H1 (cell line): ENCODE data around the gene SMYD4. TPM values are rescaled to one million over a fixed set of nuclear protein-coding genes. Genes with fewer than 3 reads are reported as not detected.

Experiments
- CTCF ChIA-PET: fragments of 300-600 bp; sonication (Branson Sonifier 250); formaldehyde crosslinking; loops from one replicate; lab custom pipeline; 2021; ENCODE audit not compliant: partially characterized antibody; lab: Charles Lee
- POLR2A ChIA-PET: fragments of 300-600 bp; sonication (Branson Sonifier 250); formaldehyde crosslinking; loops from one replicate; lab custom pipeline; 2021; ENCODE audit warnings: inconsistent platforms; ENCODE audit not compliant: partially characterized antibody; lab: Charles Lee
- DNase-seq, 2 experiments: peaks; one replicate each; pipeline versions ENCODE4 v3.0.0 to v3.0.0-alpha.2; 2010 to 2022; ENCODE audit warnings: low spot score in 2 of 2, low read depth in 1 of 2, mixed read lengths in 1 of 2
- FAIRE-seq: peaks from 2 replicates; lab custom pipeline; 2011; peaks lifted over from hg19 to GRCh38; lab: Jason Lieb, UNC
- H2AFZ ChIP-seq: 2 replicates; pipeline ENCODE4 v1.8.1; 2012; ENCODE audit warnings: low read length, inconsistent platforms
- H2AK5ac ChIP-seq: 2 replicates; pipeline ENCODE4 v1.6.1; 2013; ENCODE audit warnings: low read depth, low read length
- H2BK120ac ChIP-seq: replicated peaks from 2 replicates; pipeline ENCODE3; 2013; ENCODE audit warnings: low read depth, low read length, inconsistent platforms
- H2BK12ac ChIP-seq: 2 replicates; pipeline ENCODE4 v1.6.1; 2013; ENCODE audit warnings: low read depth, low read length
- H2BK15ac ChIP-seq: 2 replicates; pipeline ENCODE4 v1.6.1; 2013; ENCODE audit warnings: low read length
- H2BK20ac ChIP-seq: 2 replicates; pipeline ENCODE4 v1.6.1; 2013; ENCODE audit warnings: low read length
- H2BK5ac ChIP-seq: 2 replicates; pipeline ENCODE4 v1.6.1; 2013; ENCODE audit warnings: low read depth, low read length
- H3K14ac ChIP-seq: 2 replicates; pipeline ENCODE4 v1.6.1; 2013; ENCODE audit warnings: inconsistent platforms; ENCODE audit not compliant: insufficient read length
- H3K18ac ChIP-seq: 2 replicates; pipeline ENCODE4 v1.6.1; 2013; ENCODE audit warnings: low read length; ENCODE audit errors: extremely low read depth
- H3K23ac ChIP-seq: 2 replicates; pipeline ENCODE4 v1.6.1; 2013; ENCODE audit warnings: inconsistent platforms; ENCODE audit not compliant: insufficient read length
- H3K23me2 ChIP-seq: 2 replicates; pipeline ENCODE4 v1.6.1; 2013; ENCODE audit warnings: low read depth, low read length
- H3K27ac ChIP-seq: 2 replicates; pipeline ENCODE4 v1.6.1; 2011; ENCODE audit warnings: low read depth, low read length, inconsistent platforms
- H3K27me3 ChIP-seq, 4 experiments: replicated peaks in 1 of 4; 1 replicate in 1 of 4; 2 replicates in 3 of 4; pipeline versions ENCODE4 v1.6.1 to v1.8.1; 2011 to 2013; ENCODE audit warnings: low read length in 3 of 4, mild to moderate bottlenecking in 3 of 4, inconsistent platforms in 2 of 4, mixed read lengths in 2 of 4, moderate library complexity in 1 of 4; ENCODE audit not compliant: control insufficient read depth in 3 of 4, insufficient read depth in 3 of 4; ENCODE audit errors: extremely low read depth in 1 of 4
- H3K36me3 ChIP-seq, 4 experiments: 2 replicates each; pipeline versions ENCODE4 v1.6.1 to v1.8.1; 2011 to 2013; ENCODE audit warnings: mild to moderate bottlenecking in 4 of 4, low read length in 3 of 4, moderate library complexity in 2 of 4, control low read depth in 1 of 4, inconsistent platforms in 1 of 4; ENCODE audit not compliant: insufficient read depth in 4 of 4, control insufficient read depth in 2 of 4
- H3K4ac ChIP-seq: replicated peaks from 2 replicates; pipeline ENCODE3; 2013; ENCODE audit warnings: low read length, low read depth, mixed read lengths, inconsistent platforms; ENCODE audit not compliant: insufficient read length
- H3K4me1 ChIP-seq, 4 experiments: replicated peaks in 1 of 4; 1 replicate in 1 of 4; 2 replicates in 3 of 4; pipeline versions ENCODE4 v1.6.1 to v1.8.1; 2011 to 2013; ENCODE audit warnings: low read length in 3 of 4, inconsistent platforms in 2 of 4, mixed read lengths in 1 of 4; ENCODE audit not compliant: insufficient read depth in 4 of 4, control insufficient read depth in 3 of 4
- H3K4me2 ChIP-seq, 2 experiments: 2 replicates each; pipeline versions ENCODE4 v1.6.1 to v1.8.1; 2011 to 2013; ENCODE audit warnings: low read depth in 2 of 2, low read length in 2 of 2, control low read depth in 1 of 2, inconsistent platforms in 1 of 2, mild to moderate bottlenecking in 1 of 2; ENCODE audit not compliant: insufficient read depth in 1 of 2
- H3K4me3 ChIP-seq, 4 experiments: fragments of 200-600, 300-600 bp in 1 of 4; sonication (generic), shearing (Covaris generic), sonication (Bioruptor Twin) in 1 of 4; 2 replicates each; pipeline versions ENCODE4 v1.5.1 to v1.8.1; 2011 to 2016; ENCODE audit warnings: low read length in 4 of 4, low read depth in 3 of 4, control low read depth in 2 of 4, inconsistent platforms in 2 of 4, mild to moderate bottlenecking in 2 of 4, mixed read lengths in 1 of 4, moderate library complexity in 1 of 4; ENCODE audit not compliant: insufficient read depth in 2 of 4; ENCODE audit errors: extremely low read depth in 1 of 4
- H3K56ac ChIP-seq: replicated peaks from 2 replicates; pipeline ENCODE3; 2013; ENCODE audit warnings: low read depth, mild to moderate bottlenecking, mixed read lengths, low read length, inconsistent platforms; ENCODE audit not compliant: insufficient read length
- H3K79me1 ChIP-seq: 2 replicates; pipeline ENCODE4 v1.6.1; 2013; ENCODE audit warnings: low read depth, low read length, control low read depth
- H3K79me2 ChIP-seq, 2 experiments: 2 replicates each; pipeline versions ENCODE4 v1.6.1 to v1.8.1; 2012 to 2013; ENCODE audit warnings: low read length in 2 of 2, mild to moderate bottlenecking in 2 of 2, inconsistent platforms in 1 of 2; ENCODE audit not compliant: insufficient read depth in 2 of 2, control insufficient read depth in 1 of 2
- H3K9ac ChIP-seq, 4 experiments: replicated peaks in 1 of 4; 1 replicate in 1 of 4; 2 replicates in 3 of 4; pipeline versions ENCODE4 v1.6.1 to v1.8.1; 2011 to 2013; ENCODE audit warnings: low read depth in 3 of 4, low read length in 3 of 4, control low read depth in 2 of 4, mild to moderate bottlenecking in 2 of 4, moderate library complexity in 2 of 4, inconsistent platforms in 1 of 4; ENCODE audit errors: extremely low read depth in 1 of 4
- H3K9me3 ChIP-seq, 2 experiments: 2 replicates each; pipeline versions ENCODE4 v1.6.1 to v1.8.1; 2012 to 2013; ENCODE audit warnings: mild to moderate bottlenecking in 2 of 2, moderate library complexity in 2 of 2, control low read depth in 1 of 2, inconsistent platforms in 1 of 2, low read depth in 1 of 2, low read length in 1 of 2, mixed read lengths in 1 of 2; ENCODE audit not compliant: insufficient read depth in 2 of 2
- H4K20me1 ChIP-seq, 2 experiments: replicated peaks in 1 of 2; 2 replicates each; pipeline versions ENCODE3 to v1.8.1; 2011 to 2013; ENCODE audit warnings: inconsistent platforms in 2 of 2, low read length in 2 of 2, mild to moderate bottlenecking in 1 of 2; ENCODE audit not compliant: insufficient read depth in 2 of 2, control insufficient read depth in 1 of 2
- H4K5ac ChIP-seq: 2 replicates; pipeline ENCODE4 v1.6.1; 2013; ENCODE audit warnings: low read length, low read depth, mixed read lengths, inconsistent platforms; ENCODE audit not compliant: insufficient read length
- H4K8ac ChIP-seq: 2 replicates; pipeline ENCODE4 v1.8.0; 2013; ENCODE audit warnings: mild to moderate bottlenecking, moderate library complexity, low read length, inconsistent platforms; ENCODE audit not compliant: insufficient read depth; ENCODE audit errors: extremely low read depth
- H4K91ac ChIP-seq: replicated peaks from 2 replicates; pipeline ENCODE3; 2013; ENCODE audit warnings: low read length, mixed read lengths, inconsistent platforms; ENCODE audit not compliant: insufficient read length
- BCL11A ChIP-seq, 2 experiments: IDR thresholded peaks; one replicate each; pipeline ENCODE4 v1.6.1; 2011; ENCODE audit warnings: low read depth in 2 of 2, low read length in 2 of 2, mild to moderate bottlenecking in 2 of 2
- EZH2 ChIP-seq: fragments of 200-600 bp; sonication (generic); IDR thresholded peaks from 2 replicates; pipeline ENCODE4 v1.7.1; 2012; ENCODE audit warnings: low read depth, mild to moderate bottlenecking, moderate library complexity, low read length, inconsistent platforms; ENCODE audit not compliant: severe bottlenecking
- FOSL1 ChIP-seq: IDR thresholded peaks from 2 replicates; pipeline ENCODE4 v1.6.1; 2011; ENCODE audit warnings: mild to moderate bottlenecking, low read depth, low read length, moderate library complexity; ENCODE audit not compliant: insufficient read depth
- HDAC6 ChIP-seq: IDR thresholded peaks from one replicate; pipeline ENCODE4 v1.7.1; 2012; ENCODE audit warnings: low read depth, mild to moderate bottlenecking, inconsistent platforms, low read length, moderate library complexity
- JUND ChIP-seq: IDR thresholded peaks from 2 replicates; pipeline ENCODE4 v1.6.1; 2011; ENCODE audit warnings: mild to moderate bottlenecking, improper control_type of control experiment, low read length
- NANOG ChIP-seq: IDR thresholded peaks from 2 replicates; pipeline ENCODE4 v1.6.1; 2011; ENCODE audit warnings: low read length, low read depth, mild to moderate bottlenecking, inconsistent platforms; ENCODE audit not compliant: insufficient read depth, poor library complexity, severe bottlenecking
- POLR2A ChIP-seq, 2 experiments: IDR thresholded peaks; 1 replicate in 1 of 2; 2 replicates in 1 of 2; pipeline ENCODE4 v1.6.1; 2011; ENCODE audit warnings: low read depth in 2 of 2, low read length in 2 of 2, mild to moderate bottlenecking in 2 of 2; ENCODE audit errors: control extremely low read depth in 1 of 2
- RXRA ChIP-seq: IDR thresholded peaks from 2 replicates; pipeline ENCODE4 v1.6.1; 2011; ENCODE audit warnings: low read depth, mild to moderate bottlenecking, low read length, moderate library complexity; ENCODE audit not compliant: insufficient read depth
- TEAD4 ChIP-seq: IDR thresholded peaks from 2 replicates; pipeline ENCODE4 v1.6.1; 2012; ENCODE audit warnings: low read depth, low read length, inconsistent platforms, mixed read lengths
- ZNF274 ChIP-seq: IDR thresholded peaks from 2 replicates; pipeline ENCODE4 v1.7.0; 2012; ENCODE audit warnings: low read length, borderline replicate concordance; ENCODE audit errors: extremely low read depth
- WGBS, 2 experiments: shearing (Covaris generic) in 1 of 2; methylation state at CpG; one replicate each; pipeline versions ENCODE4 v1.1.6 to v1.1.7; 2013 to 2015; ENCODE audit warnings: low lambda C conversion rate in 2 of 2, mixed read lengths in 2 of 2, inconsistent platforms in 1 of 2, low coverage in 1 of 2, missing lambda C conversion rate in 1 of 2; ENCODE audit not compliant: insufficient replicate concordance in 2 of 2, insufficient coverage in 1 of 2, insufficient read length in 1 of 2; ENCODE audit errors: extremely low coverage in 1 of 2, missing lambda C conversion rate in 1 of 2; 5-methylcytosine and 5-hydroxymethylcytosine counted together
- polyA plus RNA-seq, 7 experiments: library from polyadenylated mRNA; depleted of rRNA in 3 of 7; stranded (reverse) in 5 of 7; unstranded in 2 of 7; fragments of >200 nt in 5 of 7; fragments of 200-250 nt in 2 of 7; gene quantifications; 1 replicate in 5 of 7; 2 replicates in 1 of 7; 4 replicates in 1 of 7; pipeline versions ENCODE4 v1.2.1 to v1.2.3, GENCODE V29; 2011 to 2013; ENCODE audit warnings: missing spikeins in 2 of 7, mixed read lengths in 2 of 7
- total RNA-seq: library from RNA; stranded (reverse); fragmentation: NEBNext Ultra II Directional; extraction: Animal tissue kit (Norgen Biotek cat#: 25700); gene quantifications from 2 replicates; pipeline ENCODE4 v1.2.1, GENCODE V29; 2021
- TF ChIP-seq, protein P1 (sequence below): IDR thresholded peaks from 2 replicates; pipeline ENCODE4 v1.6.1; 2011; ENCODE audit warnings: low read length, improper control_type of control experiment

The SMYD4 gene
- total and polyA plus RNA-seq, 2 of the 8 experiments (the other 6 are each of a cell fraction or from before 2014, with no cell fraction given) = 10.5 to 23.4 TPM

- no peak for DNase-seq
- peaks cover 0 to 6% (median under 1%) of the 10 kb centered on the region in 4 experiments; a peak in 3 of 8 replicates for H3K36me3 ChIP-seq
- H3K9me3 ChIP-seq = no peaks in the 10 kb centered on the region
- H2BK20ac ChIP-seq = no peak overlapping the region
- H3K4me2 ChIP-seq = peak overlapping the region in 1 of 2 experiments; percentile 33; a peak in 1 of 4 replicates
- no peaks in the 10 kb centered on the region for H3K27me3 ChIP-seq
- POLR2A ChIA-PET = interaction anchor here (1.1 to 3.8 kb wide), 9 partner anchors 8 to 100 kb away, joined by 3 to 17 read pairs (median 6); partner anchors contain the start of gene SERPINF1
- no peak for FAIRE-seq
- H3K79me1 ChIP-seq = no peaks in the 10 kb centered on the region
- no peak overlapping the region for H3K14ac ChIP-seq
- H4K91ac ChIP-seq = peak overlapping the region; percentile 69
- H3K79me2 ChIP-seq = no peaks in the 10 kb centered on the region
- peak overlapping the region; percentile 7 for H4K5ac ChIP-seq
- H3K4ac ChIP-seq = no peak overlapping the region
- peak overlapping the region; percentile 55; the same call in 1 of the 2 replicates for H3K18ac ChIP-seq
- H2AK5ac ChIP-seq = no peak overlapping the region
- 0 out of 2 replicates have a peak overlapping the region, but pooled peaks have one; percentile 82 for H2BK12ac ChIP-seq
- 66% methylated on average over 21 of the region's 21 CpGs; no CpG with 5 or more reads in 1 of the 2 experiments for WGBS, 2 experiments
- H3K23me2 ChIP-seq = no peaks in the 10 kb centered on the region
- peaks cover 2% of the 10 kb centered on the region in 2 experiments for H4K20me1 ChIP-seq
- H3K27ac ChIP-seq = no peak overlapping the region
- H4K8ac ChIP-seq = peak overlapping the region; percentile 62; the same call in 1 of the 2 replicates
- peak overlapping the region; percentile 67; the same call in 1 of the 2 replicates for H2BK5ac ChIP-seq
- H2BK120ac ChIP-seq = no peak overlapping the region
- no peak overlapping the region for H3K4me3 ChIP-seq
- CTCF ChIA-PET = interaction anchor here (0.6 to 6.9 kb wide), 9 partner anchors 8 to 355 kb away, joined by 3 to 70 read pairs (median 3); partner anchors contain the start of genes SERPINF1 and WDR81
- no peak overlapping the region for H3K23ac ChIP-seq
- H2BK15ac ChIP-seq = peak overlapping the region; percentile 13; the same call in 1 of the 2 replicates
- H3K56ac ChIP-seq = no peak overlapping the region
- H3K9ac ChIP-seq = no peak overlapping the region
- H3K4me1 ChIP-seq = peaks cover 0 to 10% (median 6%) of the 10 kb centered on the region in 4 experiments; a peak in 5 of 7 replicates
- H2AFZ ChIP-seq = no peak overlapping the region
- no peak for TF ChIP-seq BCL11A (IDR thresholded peaks at IDR 0.05; ENCODE audit: low read depth in 2 of 2, low read length in 2 of 2)
- TF ChIP-seq TEAD4 = peak; percentile 87
- TF ChIP-seq RXRA = no peak
- no peak for TF ChIP-seq FOSL1
- TF ChIP-seq NANOG = no peak
- TF ChIP-seq POLR2A (IDR thresholded peaks at IDR 0.05; ENCODE audit: control extremely low read depth in 1 of 2, low read depth in 2 of 2, low read length in 2 of 2) = 0 out of 3 replicates have a peak, but pooled peaks of 1 of the 2 experiments have one; percentile 26
- TF ChIP-seq ZNF274 = no peak
- no peak for TF ChIP-seq HDAC6
- TF ChIP-seq, protein P1, sequence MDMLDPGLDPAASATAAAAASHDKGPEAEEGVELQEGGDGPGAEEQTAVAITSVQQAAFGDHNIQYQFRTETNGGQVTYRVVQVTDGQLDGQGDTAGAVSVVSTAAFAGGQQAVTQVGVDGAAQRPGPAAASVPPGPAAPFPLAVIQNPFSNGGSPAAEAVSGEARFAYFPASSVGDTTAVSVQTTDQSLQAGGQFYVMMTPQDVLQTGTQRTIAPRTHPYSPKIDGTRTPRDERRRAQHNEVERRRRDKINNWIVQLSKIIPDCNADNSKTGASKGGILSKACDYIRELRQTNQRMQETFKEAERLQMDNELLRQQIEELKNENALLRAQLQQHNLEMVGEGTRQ = no peak
- TF ChIP-seq EZH2 = no peak
- TF ChIP-seq JUND = no peak
These were observed 59.8 kb downstream of the SMYD4 start for GRCh38 chr17:1769822-1770477.
